Measurements from ENCODE around the gene FBLN2.

DNA sequence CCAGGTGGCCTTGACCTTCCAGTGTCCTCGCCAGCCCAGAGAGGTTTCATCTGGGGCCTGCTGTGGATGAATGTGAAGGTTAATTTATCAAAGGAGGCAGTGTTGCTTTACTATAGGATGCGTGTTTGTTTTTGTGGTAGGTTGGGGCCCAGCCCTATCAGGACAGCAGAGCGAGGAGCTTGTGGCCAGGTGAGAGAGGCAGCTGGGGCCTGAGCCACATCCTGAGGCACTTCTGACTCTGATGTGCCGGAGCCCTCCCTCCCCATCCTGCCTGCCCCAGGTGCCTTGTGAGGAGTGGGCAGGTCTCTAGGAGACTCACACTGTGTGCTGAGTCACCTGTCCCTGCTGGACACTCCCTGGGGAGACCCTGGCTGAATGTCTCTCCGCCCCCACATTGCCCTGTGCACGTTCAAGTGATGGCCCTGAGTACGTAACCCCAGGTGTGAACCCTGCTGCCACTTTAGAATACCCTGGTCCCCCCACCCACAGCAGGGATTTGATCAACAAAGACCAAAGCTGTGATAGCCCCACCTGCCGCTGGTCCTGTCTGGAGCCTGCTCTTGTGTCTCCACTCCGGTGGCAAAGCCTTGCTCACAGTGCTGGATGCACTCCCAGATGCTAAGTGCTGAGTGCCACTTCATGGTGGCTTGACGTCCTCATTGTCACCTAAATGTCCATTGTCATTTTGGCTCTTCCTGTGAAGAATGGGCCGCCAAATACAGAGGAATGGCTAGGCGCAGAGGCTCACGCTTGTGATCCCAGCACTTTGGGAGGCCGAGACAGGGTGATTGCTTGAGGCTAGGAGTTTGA, 16.0 kb downstream of the FBLN2 start:
- TF ChIP-seq, protein P1, sequence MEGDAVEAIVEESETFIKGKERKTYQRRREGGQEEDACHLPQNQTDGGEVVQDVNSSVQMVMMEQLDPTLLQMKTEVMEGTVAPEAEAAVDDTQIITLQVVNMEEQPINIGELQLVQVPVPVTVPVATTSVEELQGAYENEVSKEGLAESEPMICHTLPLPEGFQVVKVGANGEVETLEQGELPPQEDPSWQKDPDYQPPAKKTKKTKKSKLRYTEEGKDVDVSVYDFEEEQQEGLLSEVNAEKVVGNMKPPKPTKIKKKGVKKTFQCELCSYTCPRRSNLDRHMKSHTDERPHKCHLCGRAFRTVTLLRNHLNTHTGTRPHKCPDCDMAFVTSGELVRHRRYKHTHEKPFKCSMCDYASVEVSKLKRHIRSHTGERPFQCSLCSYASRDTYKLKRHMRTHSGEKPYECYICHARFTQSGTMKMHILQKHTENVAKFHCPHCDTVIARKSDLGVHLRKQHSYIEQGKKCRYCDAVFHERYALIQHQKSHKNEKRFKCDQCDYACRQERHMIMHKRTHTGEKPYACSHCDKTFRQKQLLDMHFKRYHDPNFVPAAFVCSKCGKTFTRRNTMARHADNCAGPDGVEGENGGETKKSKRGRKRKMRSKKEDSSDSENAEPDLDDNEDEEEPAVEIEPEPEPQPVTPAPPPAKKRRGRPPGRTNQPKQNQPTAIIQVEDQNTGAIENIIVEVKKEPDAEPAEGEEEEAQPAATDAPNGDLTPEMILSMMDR (IDR thresholded peaks at IDR 0.05): no peak
- TF ChIP-seq POLR2A (IDR thresholded peaks at IDR 0.05): no peak
- TF ChIP-seq POLR2AphosphoS5 (IDR thresholded peaks at IDR 0.05; ENCODE audit: insufficient read depth in 1 of 2, low read depth in 1 of 2): no peak

Data from vagina (tissue), 2 donors.